ENCODE data around the gene CYP1A2. TPM values are rescaled to one million over a fixed set of nuclear protein-coding genes. Genes with fewer than 3 reads are reported as not detected.
A peak's percentile ranks its signal among the peaks of the same experiment; 100 is the strongest.

CYP1A2 gene
- total RNA-seq, 1 donor from 2014 or later, result not detected

DNA sequence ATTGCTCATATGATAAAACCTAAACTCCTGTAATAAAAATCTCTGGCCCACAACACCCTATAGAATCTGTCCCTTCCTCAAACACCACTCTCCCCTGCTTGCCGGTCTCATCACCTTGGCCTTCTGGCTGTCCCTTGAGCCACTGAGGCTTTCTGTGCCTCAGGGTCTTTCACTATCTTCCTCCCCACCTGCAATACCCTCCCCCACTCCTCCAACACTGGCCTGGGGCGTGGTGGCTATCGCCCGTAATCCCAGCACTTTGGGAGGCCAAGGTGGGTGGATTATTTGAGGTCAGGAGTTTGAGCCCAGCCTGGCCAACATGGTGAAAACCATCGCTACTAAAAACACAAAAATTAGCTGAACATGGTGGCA, 29.9 kb downstream of the CYP1A2 start:
- Mint-ChIP-seq H3K27me3 (ENCODE audit: low read depth) (peaks cover 3% of the 10 kb centered on the region), H3K4me3 (peak overlapping the region; percentile 65), H3K4me1 (peaks cover 70% of the 10 kb centered on the region), H3K27ac (ENCODE audit: unreplicated experiment) (peak overlapping the region; percentile 16), H3K9me3 (no peaks in the 10 kb centered on the region), H3K36me3 (ENCODE audit: low read depth) (no peaks in the 10 kb centered on the region)
- TF ChIP-seq, protein P1, sequence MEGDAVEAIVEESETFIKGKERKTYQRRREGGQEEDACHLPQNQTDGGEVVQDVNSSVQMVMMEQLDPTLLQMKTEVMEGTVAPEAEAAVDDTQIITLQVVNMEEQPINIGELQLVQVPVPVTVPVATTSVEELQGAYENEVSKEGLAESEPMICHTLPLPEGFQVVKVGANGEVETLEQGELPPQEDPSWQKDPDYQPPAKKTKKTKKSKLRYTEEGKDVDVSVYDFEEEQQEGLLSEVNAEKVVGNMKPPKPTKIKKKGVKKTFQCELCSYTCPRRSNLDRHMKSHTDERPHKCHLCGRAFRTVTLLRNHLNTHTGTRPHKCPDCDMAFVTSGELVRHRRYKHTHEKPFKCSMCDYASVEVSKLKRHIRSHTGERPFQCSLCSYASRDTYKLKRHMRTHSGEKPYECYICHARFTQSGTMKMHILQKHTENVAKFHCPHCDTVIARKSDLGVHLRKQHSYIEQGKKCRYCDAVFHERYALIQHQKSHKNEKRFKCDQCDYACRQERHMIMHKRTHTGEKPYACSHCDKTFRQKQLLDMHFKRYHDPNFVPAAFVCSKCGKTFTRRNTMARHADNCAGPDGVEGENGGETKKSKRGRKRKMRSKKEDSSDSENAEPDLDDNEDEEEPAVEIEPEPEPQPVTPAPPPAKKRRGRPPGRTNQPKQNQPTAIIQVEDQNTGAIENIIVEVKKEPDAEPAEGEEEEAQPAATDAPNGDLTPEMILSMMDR (conservative IDR thresholded peaks at IDR 0.05), result no peak
- no peak for DNase-seq (ENCODE audit: low read depth, low spot score)

- DNase-seq (ENCODE audit: low read depth, low spot score), result no peak
- TF ChIP-seq, protein P1 (conservative IDR thresholded peaks at IDR 0.05), result no peak
- H3K27ac Mint-ChIP-seq (ENCODE audit: unreplicated experiment), result peak overlapping the region; percentile 36
- no peaks in the 10 kb centered on the region for H3K36me3 Mint-ChIP-seq (ENCODE audit: low read depth)
- H3K4me1 Mint-ChIP-seq, result peaks cover 67% of the 10 kb centered on the region
- peak overlapping the region; percentile 52 for H3K4me3 Mint-ChIP-seq
- peaks cover 3% of the 10 kb centered on the region for H3K27me3 Mint-ChIP-seq (ENCODE audit: low read depth)
- no peaks in the 10 kb centered on the region for H3K9me3 Mint-ChIP-seq
These were observed 30.6 kb downstream of the CYP1A2 start for GRCh38 chr15:74779162-74779648.

- Mint-ChIP-seq H3K36me3 (ENCODE audit: low read depth) (no peaks in the 10 kb centered on the region), H3K9me3 (no peaks in the 10 kb centered on the region), H3K4me1 (peaks cover 76% of the 10 kb centered on the region), H3K4me3 (peak overlapping the region; percentile 92), H3K27me3 (ENCODE audit: low read depth) (peaks cover 3% of the 10 kb centered on the region), H3K27ac (ENCODE audit: unreplicated experiment) (no peak overlapping the region)
- TF ChIP-seq, protein P1 (conservative IDR thresholded peaks at IDR 0.05), result no peak
- no peak for DNase-seq (ENCODE audit: low read depth, low spot score)
These were observed 32.1 kb downstream of the CYP1A2 start for GRCh38 chr15:74780523-74781430.

- peak; percentile 69 for DNase-seq (ENCODE audit: low read depth, low spot score)
- no peaks in the 10 kb centered on the region for H3K9me3 Mint-ChIP-seq
- H3K27ac Mint-ChIP-seq (ENCODE audit: unreplicated experiment), result peak within 1 kb of the TSS; percentile 81
- peak within 1 kb of the TSS; percentile 92 for H3K4me3 Mint-ChIP-seq
- H3K36me3 Mint-ChIP-seq (ENCODE audit: low read depth), result no peaks in the 10 kb centered on the region
- peaks cover 3% of the 10 kb centered on the region for H3K27me3 Mint-ChIP-seq (ENCODE audit: low read depth)
- TF ChIP-seq, protein P1 (conservative IDR thresholded peaks at IDR 0.05), result peak; percentile 70
- H3K4me1 Mint-ChIP-seq, result peaks cover 73% of the 10 kb centered on the region
These were observed 33.0 kb downstream of the CYP1A2 start, which contains the start of gene CSK for GRCh38 chr15:74781431-74782258. Gene CSK (plus strand): TSS chr15:74782080. CDS start chr15:74798298, 16,218 bp downstream.

- DNase-seq (ENCODE audit: low read depth, low spot score), result no peak
- Mint-ChIP-seq H3K9me3 (no peaks in the 10 kb centered on the region), H3K4me1 (peaks cover 66% of the 10 kb centered on the region)
These were observed 33.8 kb downstream of the CYP1A2 start for GRCh38 chr15:74782259-74783071.

More at GRCh38 chr15:74782259-74783071, 33.8 kb downstream of the CYP1A2 start:
- TF ChIP-seq, protein P1 (conservative IDR thresholded peaks at IDR 0.05), result no peak
- peak overlapping the region; percentile 81 for H3K27ac Mint-ChIP-seq (ENCODE audit: unreplicated experiment)
- H3K27me3 Mint-ChIP-seq (ENCODE audit: low read depth), result peaks cover 3% of the 10 kb centered on the region
- peak overlapping the region; percentile 89 for H3K4me3 Mint-ChIP-seq
- H3K36me3 Mint-ChIP-seq (ENCODE audit: low read depth), result no peaks in the 10 kb centered on the region
